ENCODE measurements around the gene FDPS.

FDPS gene

GRCh38 chr1:155334962-155335361, 26.3 kb downstream of the FDPS start:
- Histone ChIP-seq H3K9me3 (ENCODE audit: control insufficient read depth, insufficient read depth, low read depth, low read length) (no peaks in the 10 kb centered on the region), H3K4me3 (ENCODE audit: low read depth, low read length) (no peak overlapping the region), H3K4me1 (ENCODE audit: control insufficient read depth, insufficient read depth, low read length) (no peaks in the 10 kb centered on the region), H3K27ac (ENCODE audit: extremely low read depth, low read depth, low read length) (no peak overlapping the region), H3K36me3 (ENCODE audit: control insufficient read depth in 2 of 2, insufficient read depth in 1 of 2, low read length in 2 of 2) (peaks cover 18 to 66% of the 10 kb centered on the region in 2 experiments)
- POLR2A ChIA-PET: no interaction called here
- CTCF ChIA-PET: interaction anchor here (0.6 to 0.9 kb wide), 2 partner anchors 9 to 91 kb away, joined by 3 to 4 read pairs; no protein-coding TSS in a partner anchor
- TF ChIP-seq YY2 (tag by site-specific recombination; IDR thresholded peaks at IDR 0.05) (no peak), ZNF621 (tag by site-specific recombination; IDR thresholded peaks at IDR 0.05) (no peak), SP3 (tag by site-specific recombination; IDR thresholded peaks at IDR 0.05) (no peak), SP7 (tag by site-specific recombination; IDR thresholded peaks at IDR 0.05) (no peak), ZNF423 (tag by site-specific recombination; IDR thresholded peaks at IDR 0.05) (no peak), ZNF114 (tag by site-specific recombination; IDR thresholded peaks at IDR 0.05) (no peak)
- TF ChIP-seq, protein P1, sequence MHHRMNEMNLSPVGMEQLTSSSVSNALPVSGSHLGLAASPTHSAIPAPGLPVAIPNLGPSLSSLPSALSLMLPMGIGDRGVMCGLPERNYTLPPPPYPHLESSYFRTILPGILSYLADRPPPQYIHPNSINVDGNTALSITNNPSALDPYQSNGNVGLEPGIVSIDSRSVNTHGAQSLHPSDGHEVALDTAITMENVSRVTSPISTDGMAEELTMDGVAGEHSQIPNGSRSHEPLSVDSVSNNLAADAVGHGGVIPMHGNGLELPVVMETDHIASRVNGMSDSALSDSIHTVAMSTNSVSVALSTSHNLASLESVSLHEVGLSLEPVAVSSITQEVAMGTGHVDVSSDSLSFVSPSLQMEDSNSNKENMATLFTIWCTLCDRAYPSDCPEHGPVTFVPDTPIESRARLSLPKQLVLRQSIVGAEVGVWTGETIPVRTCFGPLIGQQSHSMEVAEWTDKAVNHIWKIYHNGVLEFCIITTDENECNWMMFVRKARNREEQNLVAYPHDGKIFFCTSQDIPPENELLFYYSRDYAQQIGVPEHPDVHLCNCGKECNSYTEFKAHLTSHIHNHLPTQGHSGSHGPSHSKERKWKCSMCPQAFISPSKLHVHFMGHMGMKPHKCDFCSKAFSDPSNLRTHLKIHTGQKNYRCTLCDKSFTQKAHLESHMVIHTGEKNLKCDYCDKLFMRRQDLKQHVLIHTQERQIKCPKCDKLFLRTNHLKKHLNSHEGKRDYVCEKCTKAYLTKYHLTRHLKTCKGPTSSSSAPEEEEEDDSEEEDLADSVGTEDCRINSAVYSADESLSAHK (tag by site-specific recombination; IDR thresholded peaks at IDR 0.05): no peak
- TF ChIP-seq, protein P2, sequence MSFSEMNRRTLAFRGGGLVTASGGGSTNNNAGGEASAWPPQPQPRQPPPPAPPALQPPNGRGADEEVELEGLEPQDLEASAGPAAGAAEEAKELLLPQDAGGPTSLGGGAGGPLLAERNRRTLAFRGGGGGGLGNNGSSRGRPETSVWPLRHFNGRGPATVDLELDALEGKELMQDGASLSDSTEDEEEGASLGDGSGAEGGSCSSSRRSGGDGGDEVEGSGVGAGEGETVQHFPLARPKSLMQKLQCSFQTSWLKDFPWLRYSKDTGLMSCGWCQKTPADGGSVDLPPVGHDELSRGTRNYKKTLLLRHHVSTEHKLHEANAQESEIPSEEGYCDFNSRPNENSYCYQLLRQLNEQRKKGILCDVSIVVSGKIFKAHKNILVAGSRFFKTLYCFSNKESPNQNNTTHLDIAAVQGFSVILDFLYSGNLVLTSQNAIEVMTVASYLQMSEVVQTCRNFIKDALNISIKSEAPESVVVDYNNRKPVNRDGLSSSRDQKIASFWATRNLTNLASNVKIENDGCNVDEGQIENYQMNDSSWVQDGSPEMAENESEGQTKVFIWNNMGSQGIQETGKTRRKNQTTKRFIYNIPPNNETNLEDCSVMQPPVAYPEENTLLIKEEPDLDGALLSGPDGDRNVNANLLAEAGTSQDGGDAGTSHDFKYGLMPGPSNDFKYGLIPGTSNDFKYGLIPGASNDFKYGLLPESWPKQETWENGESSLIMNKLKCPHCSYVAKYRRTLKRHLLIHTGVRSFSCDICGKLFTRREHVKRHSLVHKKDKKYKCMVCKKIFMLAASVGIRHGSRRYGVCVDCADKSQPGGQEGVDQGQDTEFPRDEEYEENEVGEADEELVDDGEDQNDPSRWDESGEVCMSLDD (tag by site-specific recombination; IDR thresholded peaks at IDR 0.05): no peak

DNA sequence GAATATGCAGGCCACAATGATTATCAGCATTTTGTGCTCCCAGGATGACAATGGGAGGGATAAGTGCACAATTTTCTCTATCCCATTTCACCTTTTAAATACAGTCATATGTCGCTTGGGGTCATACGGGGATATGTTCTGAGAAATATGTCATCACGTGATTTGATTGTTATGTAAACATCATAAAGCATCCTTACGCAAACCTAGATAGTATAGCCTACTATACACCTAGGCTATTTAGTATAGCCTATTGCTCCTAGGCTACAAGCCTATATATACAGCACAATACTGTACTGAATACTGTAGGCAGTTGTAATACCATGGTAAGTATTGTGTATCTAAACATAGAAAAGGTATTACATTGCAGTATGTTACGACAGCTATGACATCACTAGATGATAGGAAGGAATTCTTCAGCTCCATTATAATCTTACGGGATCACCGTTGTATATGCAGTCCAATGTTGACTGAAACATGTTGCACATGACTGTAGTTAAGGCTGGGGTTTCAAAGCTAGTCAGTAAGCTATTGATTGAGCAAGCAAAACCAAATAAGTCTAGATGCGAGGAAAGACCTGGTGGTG, 30.9 kb downstream of the FDPS start:
- TF ChIP-seq, protein P3, sequence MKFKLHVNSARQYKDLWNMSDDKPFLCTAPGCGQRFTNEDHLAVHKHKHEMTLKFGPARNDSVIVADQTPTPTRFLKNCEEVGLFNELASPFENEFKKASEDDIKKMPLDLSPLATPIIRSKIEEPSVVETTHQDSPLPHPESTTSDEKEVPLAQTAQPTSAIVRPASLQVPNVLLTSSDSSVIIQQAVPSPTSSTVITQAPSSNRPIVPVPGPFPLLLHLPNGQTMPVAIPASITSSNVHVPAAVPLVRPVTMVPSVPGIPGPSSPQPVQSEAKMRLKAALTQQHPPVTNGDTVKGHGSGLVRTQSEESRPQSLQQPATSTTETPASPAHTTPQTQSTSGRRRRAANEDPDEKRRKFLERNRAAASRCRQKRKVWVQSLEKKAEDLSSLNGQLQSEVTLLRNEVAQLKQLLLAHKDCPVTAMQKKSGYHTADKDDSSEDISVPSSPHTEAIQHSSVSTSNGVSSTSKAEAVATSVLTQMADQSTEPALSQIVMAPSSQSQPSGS (tag by site-specific recombination; IDR thresholded peaks at IDR 0.05; ENCODE audit: low read depth): peak; percentile 60; the same call in 1 of the 2 replicates
- TF ChIP-seq GLIS2 (tag by site-specific recombination; IDR thresholded peaks at IDR 0.05) (no peak), SCRT2 (tag by site-specific recombination; IDR thresholded peaks at IDR 0.05) (peak; percentile 80), ZNF629 (tag by site-specific recombination; IDR thresholded peaks at IDR 0.05) (peak; percentile 45), ZBTB21 (tag by site-specific recombination; IDR thresholded peaks at IDR 0.05) (no peak)
- Histone ChIP-seq H3K4me1 (ENCODE audit: control insufficient read depth, insufficient read depth, low read length) (no peaks in the 10 kb centered on the region), H3K4me3 (ENCODE audit: low read depth, low read length) (no peak overlapping the region), H3K36me3 (ENCODE audit: control insufficient read depth in 2 of 2, insufficient read depth in 1 of 2, low read length in 2 of 2) (peaks cover 27 to 83% of the 10 kb centered on the region in 2 experiments), H3K27ac (ENCODE audit: extremely low read depth, low read depth, low read length) (no peak overlapping the region), H3K9me3 (ENCODE audit: control insufficient read depth, insufficient read depth, low read depth, low read length) (no peaks in the 10 kb centered on the region)
- POLR2A ChIA-PET: interaction anchor here (0.5 kb wide), 1 partner anchor 90 kb away, joined by 4 read pairs; no protein-coding TSS in a partner anchor
- CTCF ChIA-PET: interaction anchor here (1.2 kb wide), 1 partner anchor 15 kb away, joined by 3 read pairs; no protein-coding TSS in a partner anchor

DNA sequence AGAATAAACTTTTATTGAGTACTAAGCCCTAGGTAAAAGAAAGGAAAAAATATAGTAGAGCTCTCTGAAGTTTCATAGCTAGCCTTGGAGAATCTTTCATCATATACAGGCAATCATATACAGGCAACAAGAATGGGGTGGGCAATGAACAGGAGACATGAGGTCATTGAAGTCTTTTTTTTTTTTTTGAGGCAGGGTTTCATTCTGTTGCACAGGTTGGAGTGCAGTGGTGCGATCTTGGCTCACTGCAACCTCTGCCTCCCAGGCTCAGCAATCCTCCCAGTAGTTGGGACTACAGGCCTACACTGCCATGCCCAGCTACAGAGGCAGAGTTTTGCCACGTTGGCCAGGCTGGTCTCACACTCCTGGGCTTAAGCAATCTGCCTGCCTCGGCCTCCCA, 34.2 kb downstream of the FDPS start:
- H3K27ac ChIP-seq (ENCODE audit: extremely low read depth, low read depth, low read length): no peak overlapping the region
- ChIA-PET POLR2A (interaction anchor here (0.6 to 0.9 kb wide), 3 partner anchors 12 to 69 kb away, joined by 3 to 5 read pairs (median 3); partner anchors contain the start of gene CLK2), CTCF (interaction anchor here (0.9 kb wide), 1 partner anchor 92 kb away, joined by 3 read pairs; no protein-coding TSS in a partner anchor)
- H3K36me3 ChIP-seq (ENCODE audit: control insufficient read depth in 2 of 2, insufficient read depth in 1 of 2, low read length in 2 of 2): peaks cover 36 to 88% of the 10 kb centered on the region in 2 experiments
- H3K9me3 ChIP-seq (ENCODE audit: control insufficient read depth, insufficient read depth, low read depth, low read length): no peaks in the 10 kb centered on the region
- no peaks in the 10 kb centered on the region for H3K4me1 ChIP-seq (ENCODE audit: control insufficient read depth, insufficient read depth, low read length)
- H3K4me3 ChIP-seq (ENCODE audit: low read depth, low read length): no peak overlapping the region
- 0 out of 2 replicates have a peak, but pooled peaks have one; percentile 22 for TF ChIP-seq SCRT2 (tag by site-specific recombination; IDR thresholded peaks at IDR 0.05)
- TF ChIP-seq, protein P3 (tag by site-specific recombination; IDR thresholded peaks at IDR 0.05; ENCODE audit: low read depth): peak; percentile 34; the same call in 1 of the 2 replicates
- TF ChIP-seq, protein P4, sequence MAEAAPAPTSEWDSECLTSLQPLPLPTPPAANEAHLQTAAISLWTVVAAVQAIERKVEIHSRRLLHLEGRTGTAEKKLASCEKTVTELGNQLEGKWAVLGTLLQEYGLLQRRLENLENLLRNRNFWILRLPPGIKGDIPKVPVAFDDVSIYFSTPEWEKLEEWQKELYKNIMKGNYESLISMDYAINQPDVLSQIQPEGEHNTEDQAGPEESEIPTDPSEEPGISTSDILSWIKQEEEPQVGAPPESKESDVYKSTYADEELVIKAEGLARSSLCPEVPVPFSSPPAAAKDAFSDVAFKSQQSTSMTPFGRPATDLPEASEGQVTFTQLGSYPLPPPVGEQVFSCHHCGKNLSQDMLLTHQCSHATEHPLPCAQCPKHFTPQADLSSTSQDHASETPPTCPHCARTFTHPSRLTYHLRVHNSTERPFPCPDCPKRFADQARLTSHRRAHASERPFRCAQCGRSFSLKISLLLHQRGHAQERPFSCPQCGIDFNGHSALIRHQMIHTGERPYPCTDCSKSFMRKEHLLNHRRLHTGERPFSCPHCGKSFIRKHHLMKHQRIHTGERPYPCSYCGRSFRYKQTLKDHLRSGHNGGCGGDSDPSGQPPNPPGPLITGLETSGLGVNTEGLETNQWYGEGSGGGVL (tag by site-specific recombination; IDR thresholded peaks at IDR 0.05): peak; percentile 37; the same call in 1 of the 2 replicates

Measured in HEK293 (cell line).